ENCODE results near the gene BARX2.

Gene BARX2

GRCh38 chr11:129440028-129440713 lies 64.5 kb downstream of the BARX2 start:
- DNase-seq (ENCODE audit: low read depth), result no peak

- no peak for DNase-seq (ENCODE audit: low read depth)
These were observed 66.5 kb downstream of the BARX2 start for GRCh38 chr11:129442171-129442570.

GRCh38 chr11:129443276-129443675 lies 67.6 kb downstream of the BARX2 start:
- DNase-seq (ENCODE audit: low read depth), result no peak

GRCh38 chr11:129444274-129444673 lies 68.6 kb downstream of the BARX2 start:
- no peak for DNase-seq (ENCODE audit: low read depth)

GRCh38 chr11:129445226-129445625 lies 69.6 kb downstream of the BARX2 start:
- DNase-seq (ENCODE audit: low read depth), result no peak

GRCh38 chr11:129446572-129446971 lies 70.9 kb downstream of the BARX2 start:
- DNase-seq (ENCODE audit: low read depth), result no peak

- no peak for DNase-seq (ENCODE audit: low read depth)
These were observed 72.1 kb downstream of the BARX2 start for GRCh38 chr11:129447654-129448239.

- DNase-seq (ENCODE audit: low read depth), result no peak
These were observed 75.9 kb downstream of the BARX2 start for GRCh38 chr11:129451524-129451923.

- no peak for DNase-seq (ENCODE audit: low read depth)
These were observed 77.7 kb downstream of the BARX2 start for GRCh38 chr11:129453293-129453721.

- DNase-seq (ENCODE audit: low read depth), result no peak
These were observed 79.5 kb downstream of the BARX2 start for GRCh38 chr11:129455101-129455500.

GRCh38 chr11:129455756-129456655 lies 80.4 kb downstream of the BARX2 start:
- no peak for DNase-seq (ENCODE audit: low read depth)

GRCh38 chr11:129457321-129457720 lies 81.7 kb downstream of the BARX2 start:
- no peak for DNase-seq (ENCODE audit: low read depth)

GRCh38 chr11:129458278-129458677 lies 82.6 kb downstream of the BARX2 start:
- no peak for DNase-seq (ENCODE audit: low read depth)

- no peak for DNase-seq (ENCODE audit: low read depth)
These were observed 83.3 kb downstream of the BARX2 start for GRCh38 chr11:129458756-129459535.

GRCh38 chr11:129460714-129461113 lies 85.1 kb downstream of the BARX2 start:
- no peak for DNase-seq (ENCODE audit: low read depth)

GRCh38 chr11:129484068-129484467 lies 108.4 kb downstream of the BARX2 start:
- no peak for DNase-seq (ENCODE audit: low read depth)

GRCh38 chr11:129489249-129489648 lies 113.6 kb downstream of the BARX2 start:
- DNase-seq (ENCODE audit: low read depth), result no peak

GRCh38 chr11:129490004-129490403 lies 114.4 kb downstream of the BARX2 start:
- no peak for DNase-seq (ENCODE audit: low read depth)

GRCh38 chr11:129493746-129494145 lies 118.1 kb downstream of the BARX2 start:
- no peak for DNase-seq (ENCODE audit: low read depth)

Measured in stimulated activated CD8-positive, alpha-beta memory T cell treated with anti-CD3 and anti-CD28 coated beads, Interleukin-7, amount 100 ng/mL, for 24 hours (primary cell).